SW480 (cell line): ENCODE measurements around the gene ENPP6.

Experiments used
- DNase-seq: peaks from one replicate; pipeline ENCODE4 v3.0.0-alpha.2; 2016; ENCODE audit warnings: low spot score

ENPP6 gene

DNA sequence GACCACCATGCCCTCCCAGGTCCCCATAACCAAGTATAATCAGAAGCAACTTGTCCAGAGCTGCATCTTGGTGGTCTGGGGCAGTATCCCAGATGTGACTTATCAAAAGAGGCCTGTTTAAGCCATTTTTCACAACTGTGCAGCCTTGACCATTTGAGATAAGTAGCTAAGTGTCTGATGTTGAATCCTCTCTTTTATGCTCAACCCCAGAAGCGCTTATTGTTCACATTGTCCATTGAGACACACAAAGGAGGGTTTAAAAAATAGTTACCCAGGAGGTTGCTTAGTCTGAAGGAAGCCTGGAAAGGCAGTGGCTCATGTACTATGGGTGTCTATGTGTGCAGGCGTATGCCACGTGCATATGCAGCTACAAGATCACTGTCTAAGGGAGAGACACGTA is 27.0 kb downstream of the ENPP6 start:
- DNase-seq = no peak

GRCh38 chr4:184189966-184190365 is 27.7 kb downstream of the ENPP6 start:
- no peak for DNase-seq

GRCh38 chr4:184188443-184189400 is 29.0 kb downstream of the ENPP6 start:
- DNase-seq = no peak

DNA sequence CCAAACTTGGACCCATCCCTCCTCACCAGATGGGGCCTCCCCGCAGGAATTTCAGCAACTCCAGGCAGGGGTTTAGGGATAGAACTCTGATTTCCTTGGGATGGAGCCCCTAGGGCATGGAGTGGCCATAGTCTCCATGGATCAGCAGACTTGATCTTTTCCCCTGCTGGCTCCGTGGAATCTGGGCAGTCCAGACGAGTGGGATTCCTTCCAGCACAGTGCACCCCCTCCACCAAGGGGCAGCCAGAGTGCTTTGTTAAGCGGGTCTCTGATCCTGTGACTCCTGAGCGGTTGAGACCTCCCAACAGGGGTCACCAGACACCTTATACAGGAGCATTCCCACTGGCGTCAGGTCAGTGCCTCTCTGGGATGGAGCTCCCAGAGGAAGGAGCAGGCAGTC is 40.4 kb downstream of the ENPP6 start:
- no peak for DNase-seq

DNA sequence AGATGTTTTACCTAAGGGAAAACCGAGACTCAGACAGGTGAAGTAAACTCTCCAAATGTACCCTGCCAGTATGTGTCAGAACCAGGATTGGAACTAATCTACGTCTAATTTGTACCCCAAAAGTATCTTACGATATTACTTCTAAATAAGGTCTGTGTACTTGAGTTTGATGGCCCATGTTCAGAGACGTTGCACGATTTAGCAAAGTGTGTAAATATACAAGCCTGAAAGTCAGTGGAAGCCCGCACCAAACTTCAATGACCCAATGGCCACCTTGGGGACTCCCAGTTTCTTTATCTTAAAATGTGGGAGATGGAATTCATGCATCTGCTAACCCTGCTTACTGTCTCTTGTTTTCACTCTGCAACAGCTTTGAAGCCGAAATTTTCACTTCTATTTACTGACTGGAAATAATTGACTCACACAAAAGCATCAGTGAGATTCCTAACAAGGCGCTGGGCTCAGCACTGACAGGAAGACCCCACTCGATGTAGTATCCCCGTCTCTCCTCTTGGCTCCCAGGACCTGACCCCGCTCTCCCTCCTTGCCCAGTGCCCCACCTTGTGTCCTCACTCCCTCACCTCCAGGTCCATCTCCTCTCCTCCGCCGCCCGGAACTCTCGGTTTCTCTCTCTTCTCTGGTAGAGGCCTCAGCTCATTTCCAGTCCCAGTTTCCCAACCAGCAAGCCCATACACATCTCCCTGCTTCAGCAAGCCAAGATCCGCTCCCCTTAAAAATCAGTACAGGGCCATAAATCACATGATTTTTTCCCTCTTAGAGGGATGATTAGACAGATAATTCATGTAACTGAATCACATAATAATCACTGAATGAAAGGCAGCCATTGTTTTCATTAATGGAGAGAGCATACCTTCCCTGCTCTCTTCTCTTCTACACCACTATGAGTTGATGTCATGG is 42.8 kb downstream of the ENPP6 start:
- no peak for DNase-seq

GRCh38 chr4:184171011-184171410 is 46.7 kb downstream of the ENPP6 start:
- DNase-seq = peak; percentile 48

- DNase-seq = no peak
Measured at GRCh38 chr4:184169225-184169867, 48.3 kb downstream of the ENPP6 start.

DNA sequence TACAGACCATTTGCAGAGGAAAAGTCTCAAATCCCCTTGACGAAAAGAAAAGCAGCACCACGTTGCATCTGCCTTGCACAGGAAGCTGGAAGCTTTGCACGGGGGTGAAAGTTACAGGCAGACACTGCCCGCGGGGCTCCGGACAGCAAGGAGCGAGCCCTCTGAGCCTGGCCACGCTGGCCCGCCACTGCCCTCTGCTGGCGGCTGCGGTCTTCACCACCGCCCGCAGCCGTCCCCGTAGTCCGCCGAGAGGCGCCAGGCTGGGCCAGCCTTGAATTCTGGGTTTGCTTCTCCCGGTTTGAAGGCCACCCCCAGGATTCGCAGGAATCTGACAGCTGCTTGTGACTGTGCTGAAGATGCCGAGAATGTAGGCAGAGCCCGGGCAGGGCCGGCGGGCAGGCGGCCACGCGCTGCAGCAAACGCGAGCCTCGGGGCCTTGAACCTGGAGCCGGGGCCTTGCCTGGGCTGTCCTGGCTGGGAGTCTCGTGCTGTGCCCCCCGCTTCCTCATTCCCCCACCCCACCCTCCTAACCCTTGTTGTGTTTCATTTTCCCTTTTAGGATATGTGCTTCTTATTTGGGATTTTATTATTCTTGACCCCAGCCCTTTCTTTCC is 49.2 kb downstream of the ENPP6 start:
- DNase-seq = peak; percentile 46

DNA sequence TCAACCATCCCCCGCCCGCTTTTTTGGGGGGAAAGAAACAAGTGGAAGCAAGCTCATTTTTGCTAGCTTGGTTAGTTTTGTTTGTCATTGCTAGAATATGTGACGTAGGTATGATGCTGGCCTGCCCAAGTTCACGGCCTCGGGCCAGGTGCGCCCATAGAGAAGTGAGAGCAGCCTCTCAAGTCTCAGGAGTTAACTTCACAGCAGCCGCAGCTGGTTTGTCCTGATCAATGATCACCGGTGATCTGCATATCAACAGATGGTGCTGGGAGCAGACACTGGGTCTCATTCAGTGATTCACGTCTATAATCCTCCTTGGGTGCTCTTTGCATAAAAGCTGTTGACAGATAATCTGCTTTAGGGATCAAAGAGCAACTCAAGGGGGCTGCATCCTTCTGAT is 50.1 kb downstream of the ENPP6 start:
- DNase-seq = no peak

GRCh38 chr4:184166736-184167135 is 50.9 kb downstream of the ENPP6 start:
- no peak for DNase-seq

GRCh38 chr4:184165291-184165690 is 52.4 kb downstream of the ENPP6 start:
- DNase-seq = peak; percentile 9

DNA sequence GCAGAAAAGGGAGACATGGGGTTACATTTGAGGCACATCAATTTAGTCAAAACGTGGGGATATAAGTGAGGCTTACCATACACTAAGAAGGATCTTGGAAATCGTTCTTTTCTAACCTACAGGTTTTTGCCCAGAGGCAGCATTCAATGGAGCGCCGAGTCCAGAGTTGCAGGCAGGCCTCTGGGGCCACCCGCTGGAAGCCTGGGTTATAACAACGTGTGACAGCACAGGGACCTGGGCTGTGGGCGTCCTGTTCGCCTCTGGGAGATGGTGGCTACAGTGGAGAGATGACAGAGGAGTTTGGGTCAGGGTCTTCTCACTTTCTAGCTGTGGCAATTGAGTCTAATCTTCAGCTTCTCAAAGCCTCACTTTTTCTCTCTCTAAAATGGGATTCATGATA is 53.9 kb downstream of the ENPP6 start:
- peak; percentile 44 for DNase-seq

GRCh38 chr4:184162596-184162995 is 55.1 kb downstream of the ENPP6 start:
- DNase-seq = no peak

DNA sequence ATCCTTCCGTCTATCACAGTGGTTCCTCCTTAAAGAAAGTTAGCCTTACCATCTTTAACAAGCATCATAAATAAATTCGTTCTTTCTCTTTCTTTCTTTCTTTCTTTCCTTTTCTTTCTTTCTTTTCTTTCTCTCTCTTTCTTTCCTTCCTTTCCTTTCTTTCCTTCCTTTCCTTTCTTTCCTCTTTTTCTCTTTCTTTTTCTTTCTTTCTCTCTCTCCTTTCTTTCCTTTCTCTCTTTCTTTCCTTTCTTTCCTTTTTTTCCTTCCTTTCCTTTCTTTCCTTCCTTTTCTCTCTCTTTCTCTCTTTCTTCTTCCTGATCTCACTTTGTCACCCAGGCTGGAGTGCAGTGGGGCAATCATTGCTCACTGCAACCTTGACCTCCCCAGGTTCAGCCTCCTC is 60.4 kb downstream of the ENPP6 start:
- DNase-seq = no peak

DNA sequence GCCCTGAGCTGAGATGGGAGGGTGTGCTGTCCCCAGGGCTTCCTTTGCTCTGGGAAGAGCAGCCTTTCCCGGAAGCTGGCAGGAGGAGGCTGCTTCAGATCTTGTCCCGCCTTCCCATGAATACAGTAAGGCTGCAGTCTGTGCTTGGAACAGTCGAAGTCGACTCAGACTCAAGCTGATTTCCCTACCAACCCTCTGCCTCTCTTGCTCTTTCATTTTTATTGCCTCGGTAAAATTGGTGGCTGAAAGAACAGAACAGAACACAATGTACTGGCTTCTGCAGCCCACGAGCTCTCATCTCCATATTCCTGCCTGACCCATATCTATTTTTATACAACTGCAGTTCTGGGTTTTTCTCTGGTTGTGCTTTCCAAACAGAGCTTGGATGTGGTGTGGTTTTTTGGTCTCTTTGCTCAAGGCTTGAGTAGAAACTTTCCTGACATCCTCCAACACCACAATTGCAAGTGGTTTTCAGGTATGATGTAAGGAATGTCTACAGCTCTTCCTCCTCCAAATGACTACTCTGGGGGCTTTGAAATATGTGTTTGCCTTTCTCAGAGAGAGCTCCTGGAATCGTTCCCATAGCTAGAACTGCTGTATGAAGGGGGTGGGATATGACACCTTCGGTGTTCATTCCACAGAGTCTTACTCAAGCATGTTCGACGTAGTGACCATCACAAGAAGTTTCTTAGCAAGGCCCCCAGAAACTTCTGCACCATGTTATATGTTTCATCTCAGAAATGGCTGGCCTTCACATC is 61.3 kb downstream of the ENPP6 start:
- no peak for DNase-seq

DNA sequence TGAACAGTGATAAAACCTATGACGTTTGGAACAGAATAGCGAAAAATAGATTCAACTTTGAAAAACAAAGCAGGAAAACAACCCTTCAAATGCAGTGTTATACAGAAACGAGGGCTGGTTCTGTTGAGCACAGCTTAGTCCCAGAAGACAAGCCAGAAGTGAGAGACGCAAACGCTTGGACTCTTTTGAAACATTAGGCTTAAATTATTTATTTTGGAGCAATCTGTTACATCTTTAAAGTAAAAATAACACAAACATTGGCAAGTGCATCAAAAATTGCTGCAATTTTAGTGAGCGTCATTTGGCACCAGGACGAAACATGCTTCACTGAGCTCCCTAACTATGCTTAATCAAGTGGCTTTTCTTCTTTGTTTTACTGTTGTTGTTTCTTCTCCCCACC is 63.5 kb downstream of the ENPP6 start:
- no peak for DNase-seq

DNA sequence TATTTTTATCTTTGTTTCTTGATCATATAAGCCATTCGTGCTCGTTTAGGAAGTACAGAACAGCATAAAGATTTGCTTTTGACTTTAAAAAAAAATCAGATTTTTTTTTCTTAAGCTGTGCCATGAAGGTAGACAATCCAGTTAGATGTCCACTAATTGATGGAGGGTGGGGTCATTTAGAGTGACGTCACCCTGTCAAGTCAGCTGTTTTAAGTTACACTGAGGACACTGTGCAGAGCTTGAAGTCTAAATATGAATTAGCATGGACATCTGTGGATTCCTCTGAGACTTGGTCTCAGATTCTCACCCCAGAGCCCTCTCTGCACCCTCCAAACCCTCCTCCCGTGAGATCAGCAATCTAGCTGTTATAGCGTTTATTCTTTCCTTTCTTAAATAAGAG is 63.9 kb downstream of the ENPP6 start:
- no peak for DNase-seq

DNA sequence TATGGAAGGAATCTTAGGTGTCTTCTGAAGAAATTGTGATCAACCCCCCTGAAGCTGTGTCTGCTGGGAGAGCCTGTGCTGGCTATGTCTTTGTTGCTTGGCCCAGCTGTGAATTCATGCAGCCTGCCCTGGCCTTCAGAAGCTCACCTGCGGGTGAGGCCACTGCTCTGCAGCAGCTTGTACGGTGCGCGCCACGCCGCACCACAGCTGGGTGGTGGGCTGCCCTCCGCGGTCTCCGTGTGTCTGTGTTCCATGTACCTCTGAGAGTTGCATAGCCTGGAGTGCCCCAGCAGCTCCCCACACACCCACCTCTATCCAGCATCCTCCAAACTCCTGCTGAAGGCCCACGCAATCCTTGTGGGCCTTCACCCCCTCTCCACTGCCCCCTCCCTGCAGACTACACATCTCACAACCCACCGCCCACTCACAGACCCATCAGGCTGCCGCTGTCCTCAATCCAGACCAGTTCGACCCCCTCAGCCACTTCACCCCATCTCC is 65.6 kb downstream of the ENPP6 start:
- DNase-seq = no peak

DNA sequence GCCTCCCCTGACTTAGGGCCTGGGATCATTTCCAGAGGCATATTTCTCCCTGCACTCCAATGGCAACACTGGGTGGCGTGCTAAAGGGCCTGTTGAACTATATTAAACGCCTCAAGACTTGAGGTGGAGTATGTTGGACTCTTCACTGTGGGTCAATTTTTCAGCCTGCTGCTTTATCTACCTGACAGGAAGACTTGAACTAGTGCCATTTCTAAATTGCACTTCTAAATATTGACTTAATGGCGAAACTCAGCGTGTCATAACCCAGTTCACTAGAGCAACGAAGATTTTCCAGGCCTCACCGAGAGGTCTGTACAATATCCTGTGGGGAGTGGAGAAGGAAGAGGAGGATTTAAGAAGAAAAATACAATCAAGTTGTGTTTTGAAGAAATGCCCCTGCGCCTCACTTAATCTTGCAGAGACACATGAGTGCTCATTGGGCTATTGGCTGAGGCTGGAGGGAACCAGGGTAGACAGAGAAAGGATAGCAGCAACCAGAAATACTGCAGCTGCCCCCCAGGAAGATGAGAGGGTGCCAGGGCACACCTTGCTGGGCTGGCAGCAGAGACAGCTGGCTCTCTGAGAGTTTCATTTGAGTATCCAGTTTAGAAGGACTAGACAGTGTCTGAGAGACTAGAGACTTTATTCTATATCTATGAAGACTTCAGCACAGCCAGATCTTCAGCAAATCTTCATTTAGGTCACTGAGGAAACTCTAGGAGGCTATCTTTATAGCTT is 67.4 kb downstream of the ENPP6 start:
- DNase-seq = no peak
